GM23338 (cell line): ENCODE results near the gene RNASE11. TPM values are rescaled to one million over a fixed set of nuclear protein-coding genes. Genes with fewer than 3 reads are reported as not detected.

ENCODE experiments used
- ATAC-seq: fragments of 200-7000 bp; cut with Tn5 transposase; 3 replicates; pipeline ENCODE4 v1.9.1; 2020
- DNase-seq: peaks from one replicate; pipeline ENCODE4 v3.0.0-alpha.2; 2015; ENCODE audit warnings: low spot score
- H2AFZ ChIP-seq: fragments of 200-600 bp; sonication (generic); 2 replicates; pipeline ENCODE4 v1.8.0; 2016; ENCODE audit warnings: antibody characterized with exemption, mild to moderate bottlenecking, moderate library complexity
- H3F3A ChIP-seq: fragments of 200-600 bp; sonication (generic); replicated peaks from 2 replicates; pipeline ENCODE4 v1.8.0; 2017; ENCODE audit warnings: antibody characterized with exemption, mixed run types, low read depth
- H3K27ac ChIP-seq: fragments of 200-600 bp; sonication (generic); 2 replicates; pipeline ENCODE4 v1.6.1; 2016; ENCODE audit warnings: low read depth
- H3K27me3 ChIP-seq: fragments of 200-600 bp; sonication (generic); 2 replicates; pipeline ENCODE4 v1.8.0; 2016; ENCODE audit warnings: mild to moderate bottlenecking, mixed run types, moderate library complexity; ENCODE audit not compliant: insufficient read depth
- H3K36me3 ChIP-seq: fragments of 200-600 bp; sonication (generic); 2 replicates; pipeline ENCODE4 v1.8.0; 2016; ENCODE audit warnings: mild to moderate bottlenecking; ENCODE audit not compliant: insufficient read depth
- H3K4me1 ChIP-seq: fragments of 200-600 bp; sonication (generic); 2 replicates; pipeline ENCODE4 v1.8.0; 2016; ENCODE audit warnings: mild to moderate bottlenecking, moderate library complexity; ENCODE audit not compliant: insufficient read depth
- H3K4me2 ChIP-seq: fragments of 200-600 bp; sonication (generic); 2 replicates; pipeline ENCODE4 v1.7.1; 2017; ENCODE audit warnings: mixed run types
- H3K4me3 ChIP-seq: fragments of 200-600 bp; sonication (generic); 2 replicates; pipeline ENCODE4 v1.6.1; 2016; ENCODE audit warnings: mixed run types
- H3K79me2 ChIP-seq: fragments of 200-600 bp; sonication (generic); replicated peaks from 2 replicates; pipeline ENCODE4 v1.8.0; 2017; ENCODE audit warnings: mild to moderate bottlenecking; ENCODE audit not compliant: insufficient read depth
- H3K9me2 ChIP-seq: fragments of 200-600 bp; sonication (generic); 2 replicates; pipeline ENCODE4 v1.8.0; 2017; ENCODE audit not compliant: insufficient read depth
- H4K20me1 ChIP-seq: fragments of 200-600 bp; sonication (generic); replicated peaks from 2 replicates; pipeline ENCODE4 v1.8.0; 2017; ENCODE audit warnings: mild to moderate bottlenecking; ENCODE audit not compliant: insufficient read depth
- H3K27ac Mint-ChIP-seq: 2 replicates; pipeline ENCODE4 v1.8.0; 2020; ENCODE audit warnings: inconsistent platforms, mild to moderate bottlenecking, moderate library complexity, mixed read lengths
- H3K27me3 Mint-ChIP-seq: 3 replicates; pipeline ENCODE4 v1.8.0; 2022; ENCODE audit warnings: low read depth, mild to moderate bottlenecking, moderate library complexity, mixed read lengths, inconsistent platforms; ENCODE audit not compliant: insufficient read depth, poor library complexity
- H3K36me3 Mint-ChIP-seq: 3 replicates; pipeline ENCODE4 v1.8.0; 2021; ENCODE audit warnings: low read depth, mild to moderate bottlenecking, inconsistent platforms, moderate library complexity, mixed read lengths
- H3K4me1 Mint-ChIP-seq: 3 replicates; pipeline ENCODE4 v1.8.0; 2020; ENCODE audit warnings: mild to moderate bottlenecking, inconsistent platforms, mixed read lengths
- H3K4me3 Mint-ChIP-seq: 3 replicates; pipeline ENCODE4 v1.8.0; 2021; ENCODE audit warnings: moderate library complexity, mild to moderate bottlenecking, inconsistent platforms, mixed read lengths
- H3K9me3 Mint-ChIP-seq: 3 replicates; pipeline ENCODE4 v1.8.0; 2020; ENCODE audit warnings: moderate library complexity, mild to moderate bottlenecking, inconsistent platforms, mixed read lengths
- CREB1 ChIP-seq: fragments of 250-450 bp; sonication (Bioruptor Pico); IDR thresholded peaks from 2 replicates; pipeline ENCODE4 v1.5.0; 2020; ENCODE audit warnings: low read depth, mild to moderate bottlenecking, moderate library complexity
- EZH2 ChIP-seq: fragments of 200-600 bp; sonication (generic); IDR thresholded peaks from one replicate; pipeline ENCODE4 v1.8.0; 2017; ENCODE audit warnings: antibody characterized with exemption, mild to moderate bottlenecking, low read depth; ENCODE audit not compliant: unreplicated experiment
- EZH2phosphoT487 ChIP-seq: fragments of 200-600 bp; sonication (generic); IDR thresholded peaks from one replicate; pipeline ENCODE4 v1.8.1; 2018; ENCODE audit warnings: antibody characterized with exemption; ENCODE audit not compliant: unreplicated experiment
- JUNB ChIP-seq: IDR thresholded peaks from one replicate; pipeline ENCODE4 v1.6.1; 2016; ENCODE audit warnings: antibody characterized with exemption; ENCODE audit not compliant: unreplicated experiment
- NANOG ChIP-seq: IDR thresholded peaks from 2 replicates; pipeline ENCODE4 v1.6.1; 2016; ENCODE audit warnings: antibody characterized with exemption, borderline replicate concordance
- POLR2AphosphoS5 ChIP-seq: IDR thresholded peaks from 2 replicates; pipeline ENCODE4 v1.6.1; 2016; ENCODE audit warnings: antibody characterized with exemption, low read depth
- STAT1 ChIP-seq: IDR thresholded peaks from one replicate; pipeline ENCODE4 v1.6.1; 2016; ENCODE audit warnings: antibody characterized with exemption; ENCODE audit not compliant: unreplicated experiment
- ZNF114 ChIP-seq: fragments of 250-450 bp; sonication (Bioruptor Pico); IDR thresholded peaks from 2 replicates; pipeline ENCODE4 v1.5.0; 2020; ENCODE audit warnings: mild to moderate bottlenecking, moderate library complexity
- ZNF331 ChIP-seq: fragments of 250-450 bp; sonication (Bioruptor Pico); IDR thresholded peaks from 2 replicates; pipeline ENCODE4 v1.5.0; 2020; ENCODE audit warnings: low read depth, mild to moderate bottlenecking, moderate library complexity
- polyA plus RNA-seq: library from polyadenylated mRNA; unstranded; fragments of >200 nt; fragmentation: Nextera tagmentation; extraction: Ambion mirVana; gene quantifications from 2 replicates; pipeline ENCODE4 v1.2.1, GENCODE V29; 2016
- total RNA-seq: library from RNA; depleted of rRNA; stranded (reverse); fragments of >200 nt; shearing (Covaris generic); gene quantifications from 2 replicates; pipeline ENCODE4 v1.2.3, GENCODE V29; 2014
- TF ChIP-seq, protein P1 (sequence below): IDR thresholded peaks from one replicate; pipeline ENCODE4 v1.6.1; 2018; ENCODE audit warnings: antibody characterized with exemption; ENCODE audit not compliant: unreplicated experiment
- TF ChIP-seq, protein P2 (sequence below): IDR thresholded peaks from 2 replicates; pipeline ENCODE4 v1.6.1; 2016; ENCODE audit warnings: antibody characterized with exemption
- TF ChIP-seq, protein P3 (sequence below), 2 experiments: fragments of 200-600 bp in 1 of 2; sonication (generic) in 1 of 2; conservative IDR thresholded peaks; 2 replicates each; pipeline versions ENCODE4 v1.5.1 to v1.6.1; 2016 to 2017; ENCODE audit warnings: antibody characterized with exemption in 2 of 2, low read depth in 2 of 2, mild to moderate bottlenecking in 2 of 2, moderate library complexity in 1 of 2
- TF ChIP-seq, protein P4 (sequence below): fragments of 250-450 bp; sonication (Bioruptor Pico); IDR thresholded peaks from 2 replicates; pipeline ENCODE4 v1.5.0; 2020; ENCODE audit warnings: mild to moderate bottlenecking, moderate library complexity

Gene RNASE11
- total and polyA plus RNA-seq, 2 experiments from 2014 or later: not detected

DNA sequence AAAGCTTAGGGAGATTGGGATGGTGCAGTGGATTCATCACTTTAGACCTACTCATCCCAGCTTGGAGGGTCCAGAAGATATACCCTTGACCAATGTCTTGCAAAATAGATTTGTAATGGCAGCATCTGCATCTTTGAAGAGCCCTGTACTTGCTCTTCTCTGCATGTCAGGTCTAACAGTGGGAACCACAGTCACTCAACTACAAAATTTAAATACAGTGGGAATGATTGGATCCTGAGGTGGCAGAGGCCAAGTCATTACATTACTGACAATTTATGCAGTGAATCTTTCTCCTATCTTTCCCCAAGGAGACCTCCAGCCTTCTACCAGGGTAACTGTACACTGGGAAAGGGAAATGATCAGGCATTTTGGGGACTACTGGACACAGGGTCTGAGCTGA is 18.7 kb downstream of the RNASE11 start:
- Mint-ChIP-seq H3K4me1 (peaks cover 26% of the 10 kb centered on the region), H3K4me3 (no peak overlapping the region), H3K9me3 (peaks cover 36% of the 10 kb centered on the region), H3K27me3 (no peaks in the 10 kb centered on the region), H3K27ac (no peak overlapping the region), H3K36me3 (peaks cover 30% of the 10 kb centered on the region)
- peaks cover 14% of the 10 kb centered on the region for H3K9me2 ChIP-seq
- H3K4me3 ChIP-seq: no peak overlapping the region
- H3K27me3 ChIP-seq: no peaks in the 10 kb centered on the region
- peaks cover 13% of the 10 kb centered on the region; the same call in 1 of the 2 replicates for H3K4me1 ChIP-seq
- no peaks in the 10 kb centered on the region for H4K20me1 ChIP-seq
- H3K4me2 ChIP-seq: no peak overlapping the region
- TF ChIP-seq, protein P1, sequence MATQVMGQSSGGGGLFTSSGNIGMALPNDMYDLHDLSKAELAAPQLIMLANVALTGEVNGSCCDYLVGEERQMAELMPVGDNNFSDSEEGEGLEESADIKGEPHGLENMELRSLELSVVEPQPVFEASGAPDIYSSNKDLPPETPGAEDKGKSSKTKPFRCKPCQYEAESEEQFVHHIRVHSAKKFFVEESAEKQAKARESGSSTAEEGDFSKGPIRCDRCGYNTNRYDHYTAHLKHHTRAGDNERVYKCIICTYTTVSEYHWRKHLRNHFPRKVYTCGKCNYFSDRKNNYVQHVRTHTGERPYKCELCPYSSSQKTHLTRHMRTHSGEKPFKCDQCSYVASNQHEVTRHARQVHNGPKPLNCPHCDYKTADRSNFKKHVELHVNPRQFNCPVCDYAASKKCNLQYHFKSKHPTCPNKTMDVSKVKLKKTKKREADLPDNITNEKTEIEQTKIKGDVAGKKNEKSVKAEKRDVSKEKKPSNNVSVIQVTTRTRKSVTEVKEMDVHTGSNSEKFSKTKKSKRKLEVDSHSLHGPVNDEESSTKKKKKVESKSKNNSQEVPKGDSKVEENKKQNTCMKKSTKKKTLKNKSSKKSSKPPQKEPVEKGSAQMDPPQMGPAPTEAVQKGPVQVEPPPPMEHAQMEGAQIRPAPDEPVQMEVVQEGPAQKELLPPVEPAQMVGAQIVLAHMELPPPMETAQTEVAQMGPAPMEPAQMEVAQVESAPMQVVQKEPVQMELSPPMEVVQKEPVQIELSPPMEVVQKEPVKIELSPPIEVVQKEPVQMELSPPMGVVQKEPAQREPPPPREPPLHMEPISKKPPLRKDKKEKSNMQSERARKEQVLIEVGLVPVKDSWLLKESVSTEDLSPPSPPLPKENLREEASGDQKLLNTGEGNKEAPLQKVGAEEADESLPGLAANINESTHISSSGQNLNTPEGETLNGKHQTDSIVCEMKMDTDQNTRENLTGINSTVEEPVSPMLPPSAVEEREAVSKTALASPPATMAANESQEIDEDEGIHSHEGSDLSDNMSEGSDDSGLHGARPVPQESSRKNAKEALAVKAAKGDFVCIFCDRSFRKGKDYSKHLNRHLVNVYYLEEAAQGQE: no peak
- TF ChIP-seq, protein P2, sequence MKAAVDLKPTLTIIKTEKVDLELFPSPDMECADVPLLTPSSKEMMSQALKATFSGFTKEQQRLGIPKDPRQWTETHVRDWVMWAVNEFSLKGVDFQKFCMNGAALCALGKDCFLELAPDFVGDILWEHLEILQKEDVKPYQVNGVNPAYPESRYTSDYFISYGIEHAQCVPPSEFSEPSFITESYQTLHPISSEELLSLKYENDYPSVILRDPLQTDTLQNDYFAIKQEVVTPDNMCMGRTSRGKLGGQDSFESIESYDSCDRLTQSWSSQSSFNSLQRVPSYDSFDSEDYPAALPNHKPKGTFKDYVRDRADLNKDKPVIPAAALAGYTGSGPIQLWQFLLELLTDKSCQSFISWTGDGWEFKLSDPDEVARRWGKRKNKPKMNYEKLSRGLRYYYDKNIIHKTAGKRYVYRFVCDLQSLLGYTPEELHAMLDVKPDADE: no peak
- TF ChIP-seq STAT1 (no peak), CREB1 (CRISPR knock-in tag) (no peak), POLR2AphosphoS5 (no peak), EZH2phosphoT487 (no peak), ZNF331 (CRISPR knock-in tag) (no peak), JUNB (no peak), NANOG (no peak), ZNF114 (no peak), EZH2 (no peak)
- TF ChIP-seq, protein P3, sequence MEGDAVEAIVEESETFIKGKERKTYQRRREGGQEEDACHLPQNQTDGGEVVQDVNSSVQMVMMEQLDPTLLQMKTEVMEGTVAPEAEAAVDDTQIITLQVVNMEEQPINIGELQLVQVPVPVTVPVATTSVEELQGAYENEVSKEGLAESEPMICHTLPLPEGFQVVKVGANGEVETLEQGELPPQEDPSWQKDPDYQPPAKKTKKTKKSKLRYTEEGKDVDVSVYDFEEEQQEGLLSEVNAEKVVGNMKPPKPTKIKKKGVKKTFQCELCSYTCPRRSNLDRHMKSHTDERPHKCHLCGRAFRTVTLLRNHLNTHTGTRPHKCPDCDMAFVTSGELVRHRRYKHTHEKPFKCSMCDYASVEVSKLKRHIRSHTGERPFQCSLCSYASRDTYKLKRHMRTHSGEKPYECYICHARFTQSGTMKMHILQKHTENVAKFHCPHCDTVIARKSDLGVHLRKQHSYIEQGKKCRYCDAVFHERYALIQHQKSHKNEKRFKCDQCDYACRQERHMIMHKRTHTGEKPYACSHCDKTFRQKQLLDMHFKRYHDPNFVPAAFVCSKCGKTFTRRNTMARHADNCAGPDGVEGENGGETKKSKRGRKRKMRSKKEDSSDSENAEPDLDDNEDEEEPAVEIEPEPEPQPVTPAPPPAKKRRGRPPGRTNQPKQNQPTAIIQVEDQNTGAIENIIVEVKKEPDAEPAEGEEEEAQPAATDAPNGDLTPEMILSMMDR (conservative IDR thresholded peaks at IDR 0.05; ENCODE audit: low read depth in 2 of 2): no peak
- TF ChIP-seq, protein P4, sequence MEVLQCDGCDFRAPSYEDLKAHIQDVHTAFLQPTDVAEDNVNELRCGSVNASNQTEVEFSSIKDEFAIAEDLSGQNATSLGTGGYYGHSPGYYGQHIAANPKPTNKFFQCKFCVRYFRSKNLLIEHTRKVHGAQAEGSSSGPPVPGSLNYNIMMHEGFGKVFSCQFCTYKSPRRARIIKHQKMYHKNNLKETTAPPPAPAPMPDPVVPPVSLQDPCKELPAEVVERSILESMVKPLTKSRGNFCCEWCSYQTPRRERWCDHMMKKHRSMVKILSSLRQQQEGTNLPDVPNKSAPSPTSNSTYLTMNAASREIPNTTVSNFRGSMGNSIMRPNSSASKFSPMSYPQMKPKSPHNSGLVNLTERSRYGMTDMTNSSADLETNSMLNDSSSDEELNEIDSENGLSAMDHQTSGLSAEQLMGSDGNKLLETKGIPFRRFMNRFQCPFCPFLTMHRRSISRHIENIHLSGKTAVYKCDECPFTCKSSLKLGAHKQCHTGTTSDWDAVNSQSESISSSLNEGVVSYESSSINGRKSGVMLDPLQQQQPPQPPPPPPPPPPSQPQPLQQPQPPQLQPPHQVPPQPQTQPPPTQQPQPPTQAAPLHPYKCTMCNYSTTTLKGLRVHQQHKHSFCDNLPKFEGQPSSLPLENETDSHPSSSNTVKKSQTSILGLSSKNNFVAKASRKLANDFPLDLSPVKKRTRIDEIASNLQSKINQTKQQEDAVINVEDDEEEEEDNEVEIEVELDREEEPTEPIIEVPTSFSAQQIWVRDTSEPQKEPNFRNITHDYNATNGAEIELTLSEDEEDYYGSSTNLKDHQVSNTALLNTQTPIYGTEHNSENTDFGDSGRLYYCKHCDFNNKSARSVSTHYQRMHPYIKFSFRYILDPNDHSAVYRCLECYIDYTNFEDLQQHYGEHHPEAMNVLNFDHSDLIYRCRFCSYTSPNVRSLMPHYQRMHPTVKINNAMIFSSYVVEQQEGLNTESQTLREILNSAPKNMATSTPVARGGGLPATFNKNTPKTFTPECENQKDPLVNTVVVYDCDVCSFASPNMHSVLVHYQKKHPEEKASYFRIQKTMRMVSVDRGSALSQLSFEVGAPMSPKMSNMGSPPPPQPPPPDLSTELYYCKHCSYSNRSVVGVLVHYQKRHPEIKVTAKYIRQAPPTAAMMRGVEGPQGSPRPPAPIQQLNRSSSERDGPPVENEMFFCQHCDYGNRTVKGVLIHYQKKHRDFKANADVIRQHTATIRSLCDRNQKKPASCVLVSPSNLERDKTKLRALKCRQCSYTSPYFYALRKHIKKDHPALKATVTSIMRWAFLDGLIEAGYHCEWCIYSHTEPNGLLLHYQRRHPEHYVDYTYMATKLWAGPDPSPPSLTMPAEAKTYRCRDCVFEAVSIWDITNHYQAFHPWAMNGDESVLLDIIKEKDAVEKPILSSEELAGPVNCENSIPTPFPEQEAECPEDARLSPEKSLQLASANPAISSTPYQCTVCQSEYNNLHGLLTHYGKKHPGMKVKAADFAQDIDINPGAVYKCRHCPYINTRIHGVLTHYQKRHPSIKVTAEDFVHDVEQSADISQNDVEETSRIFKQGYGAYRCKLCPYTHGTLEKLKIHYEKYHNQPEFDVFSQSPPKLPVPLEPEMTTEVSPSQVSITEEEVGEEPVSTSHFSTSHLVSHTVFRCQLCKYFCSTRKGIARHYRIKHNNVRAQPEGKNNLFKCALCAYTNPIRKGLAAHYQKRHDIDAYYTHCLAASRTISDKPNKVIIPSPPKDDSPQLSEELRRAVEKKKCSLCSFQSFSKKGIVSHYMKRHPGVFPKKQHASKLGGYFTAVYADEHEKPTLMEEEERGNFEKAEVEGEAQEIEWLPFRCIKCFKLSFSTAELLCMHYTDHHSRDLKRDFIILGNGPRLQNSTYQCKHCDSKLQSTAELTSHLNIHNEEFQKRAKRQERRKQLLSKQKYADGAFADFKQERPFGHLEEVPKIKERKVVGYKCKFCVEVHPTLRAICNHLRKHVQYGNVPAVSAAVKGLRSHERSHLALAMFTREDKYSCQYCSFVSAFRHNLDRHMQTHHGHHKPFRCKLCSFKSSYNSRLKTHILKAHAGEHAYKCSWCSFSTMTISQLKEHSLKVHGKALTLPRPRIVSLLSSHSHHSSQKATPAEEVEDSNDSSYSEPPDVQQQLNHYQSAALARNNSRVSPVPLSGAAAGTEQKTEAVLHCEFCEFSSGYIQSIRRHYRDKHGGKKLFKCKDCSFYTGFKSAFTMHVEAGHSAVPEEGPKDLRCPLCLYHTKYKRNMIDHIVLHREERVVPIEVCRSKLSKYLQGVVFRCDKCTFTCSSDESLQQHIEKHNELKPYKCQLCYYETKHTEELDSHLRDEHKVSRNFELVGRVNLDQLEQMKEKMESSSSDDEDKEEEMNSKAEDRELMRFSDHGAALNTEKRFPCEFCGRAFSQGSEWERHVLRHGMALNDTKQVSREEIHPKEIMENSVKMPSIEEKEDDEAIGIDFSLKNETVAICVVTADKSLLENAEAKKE (CRISPR knock-in tag): no peak
- no peaks in the 10 kb centered on the region for H3F3A ChIP-seq
- no peak overlapping the region for H3K27ac ChIP-seq
- no peak for DNase-seq
- no peak overlapping the region for H2AFZ ChIP-seq
- no peak for ATAC-seq
- H3K36me3 ChIP-seq: no peaks in the 10 kb centered on the region; the same call in 1 of the 2 replicates
- H3K79me2 ChIP-seq: no peaks in the 10 kb centered on the region
